Thoracic aorta (tissue), 2 donors: ENCODE data around the gene SLC6A1. TPM values are rescaled to one million over a fixed set of nuclear protein-coding genes. Genes with fewer than 3 reads are reported as not detected.

Experiments
- ATAC-seq: fragments of 150-250 bp; one replicate; pipeline ENCODE4 v1.8.0; 2017; ENCODE audit warnings: low read depth; ENCODE audit not compliant: insufficient number of reproducible peaks, low FRiP score
- DNase-seq: peaks from one replicate; pipeline ENCODE4 v3.0.0-alpha.2; 2020; ENCODE audit warnings: low spot score
- H3K27ac ChIP-seq, 2 donors: fragments of 200-600 bp; sonication (generic); 1 replicate in 1 of 2; 2 replicates in 1 of 2; pipeline ENCODE4 v1.5.1; 2016; ENCODE audit warnings: mild to moderate bottlenecking in 2 of 2, moderate library complexity in 2 of 2
- H3K27me3 ChIP-seq: fragments of 200-600 bp; sonication (generic); replicated peaks from 2 replicates; pipeline ENCODE4 v1.6.0; 2016; ENCODE audit warnings: mild to moderate bottlenecking; ENCODE audit not compliant: insufficient read depth
- H3K36me3 ChIP-seq: fragments of 200-600 bp; sonication (generic); one replicate; pipeline ENCODE4 v1.5.1; 2016
- H3K4me1 ChIP-seq, 2 donors: fragments of 200-600 bp; sonication (generic); 1 replicate in 1 of 2; 2 replicates in 1 of 2; pipeline versions ENCODE4 v1.5.1 to v1.6.0; 2016; ENCODE audit warnings: low read depth in 2 of 2, mild to moderate bottlenecking in 1 of 2; ENCODE audit not compliant: control insufficient read depth in 1 of 2
- H3K4me3 ChIP-seq: fragments of 200-600 bp; sonication (generic); 2 replicates; pipeline ENCODE4 v1.5.1; 2016; ENCODE audit warnings: mild to moderate bottlenecking
- H3K9me3 ChIP-seq: fragments of 200-600 bp; sonication (generic); 2 replicates; pipeline ENCODE4 v1.5.1; 2016
- total RNA-seq, 2 donors: library from RNA; depleted of rRNA; stranded (reverse); fragments of >200 nt; gene quantifications; one replicate each; pipeline versions ENCODE4 v1.1.0 to v1.2.3, GENCODE V29; 2016
- TF ChIP-seq, protein P1 (sequence below): fragments of 200-600 bp; sonication (generic); IDR thresholded peaks from one replicate; pipeline ENCODE4 v1.5.1; 2019; ENCODE audit warnings: antibody characterized with exemption

Gene SLC6A1
- total RNA-seq, 2 donors from 2014 or later, result 1.2 to 4.6 TPM

GRCh38 chr3:10949197-10949596 is 43.4 kb upstream of the SLC6A1 start:
- DNase-seq (no peak), ATAC-seq (no peak)
- H3K9me3 ChIP-seq, result no peaks in the 10 kb centered on the region
- no peaks in the 10 kb centered on the region for H3K36me3 ChIP-seq
- no peak overlapping the region for H3K27ac ChIP-seq
- H3K27me3 ChIP-seq, result no peaks in the 10 kb centered on the region
- TF ChIP-seq, protein P1, sequence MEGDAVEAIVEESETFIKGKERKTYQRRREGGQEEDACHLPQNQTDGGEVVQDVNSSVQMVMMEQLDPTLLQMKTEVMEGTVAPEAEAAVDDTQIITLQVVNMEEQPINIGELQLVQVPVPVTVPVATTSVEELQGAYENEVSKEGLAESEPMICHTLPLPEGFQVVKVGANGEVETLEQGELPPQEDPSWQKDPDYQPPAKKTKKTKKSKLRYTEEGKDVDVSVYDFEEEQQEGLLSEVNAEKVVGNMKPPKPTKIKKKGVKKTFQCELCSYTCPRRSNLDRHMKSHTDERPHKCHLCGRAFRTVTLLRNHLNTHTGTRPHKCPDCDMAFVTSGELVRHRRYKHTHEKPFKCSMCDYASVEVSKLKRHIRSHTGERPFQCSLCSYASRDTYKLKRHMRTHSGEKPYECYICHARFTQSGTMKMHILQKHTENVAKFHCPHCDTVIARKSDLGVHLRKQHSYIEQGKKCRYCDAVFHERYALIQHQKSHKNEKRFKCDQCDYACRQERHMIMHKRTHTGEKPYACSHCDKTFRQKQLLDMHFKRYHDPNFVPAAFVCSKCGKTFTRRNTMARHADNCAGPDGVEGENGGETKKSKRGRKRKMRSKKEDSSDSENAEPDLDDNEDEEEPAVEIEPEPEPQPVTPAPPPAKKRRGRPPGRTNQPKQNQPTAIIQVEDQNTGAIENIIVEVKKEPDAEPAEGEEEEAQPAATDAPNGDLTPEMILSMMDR, result no peak
- no peak overlapping the region for H3K4me3 ChIP-seq
- peaks cover 0 to 10% of the 10 kb centered on the region in 2 donors for H3K4me1 ChIP-seq

- DNase-seq (no peak), ATAC-seq (no peak)
- H3K27ac ChIP-seq, result no peak overlapping the region
- no peak overlapping the region for H3K4me3 ChIP-seq
- TF ChIP-seq, protein P1, result peak; percentile 41
- H3K27me3 ChIP-seq, result no peaks in the 10 kb centered on the region
- H3K36me3 ChIP-seq, result no peaks in the 10 kb centered on the region
- no peaks in the 10 kb centered on the region for H3K9me3 ChIP-seq
- peaks cover 0 to 10% of the 10 kb centered on the region in 2 donors for H3K4me1 ChIP-seq
These were observed 41.9 kb upstream of the SLC6A1 start for GRCh38 chr3:10950476-10951294.

- Histone ChIP-seq H3K27ac (no peak overlapping the region), H3K4me3 (no peak overlapping the region), H3K36me3 (no peaks in the 10 kb centered on the region), H3K27me3 (no peaks in the 10 kb centered on the region), H3K9me3 (no peaks in the 10 kb centered on the region), H3K4me1 (peaks cover 0 to 14% of the 10 kb centered on the region in 2 donors)
- DNase-seq (no peak), ATAC-seq (no peak)
- TF ChIP-seq, protein P1, result no peak
These were observed 41.1 kb upstream of the SLC6A1 start for GRCh38 chr3:10951295-10951926.

- Histone ChIP-seq H3K4me1 (peaks cover 0 to 18% of the 10 kb centered on the region in 2 donors), H3K4me3 (no peak overlapping the region), H3K27me3 (no peaks in the 10 kb centered on the region), H3K36me3 (no peaks in the 10 kb centered on the region), H3K9me3 (no peaks in the 10 kb centered on the region), H3K27ac (no peak overlapping the region)
- DNase-seq (no peak), ATAC-seq (no peak)
- TF ChIP-seq, protein P1, result no peak
These were observed 40.0 kb upstream of the SLC6A1 start for GRCh38 chr3:10952525-10952924.

GRCh38 chr3:10954740-10955139 is 37.8 kb upstream of the SLC6A1 start:
- no peak for DNase-seq
- no peaks in the 10 kb centered on the region for H3K9me3 ChIP-seq
- no peak for ATAC-seq
- TF ChIP-seq, protein P1, result no peak
- no peaks in the 10 kb centered on the region for H3K27me3 ChIP-seq
- peaks cover 0 to 18% of the 10 kb centered on the region in 2 donors for H3K4me1 ChIP-seq
- H3K4me3 ChIP-seq, result no peak overlapping the region
- no peak overlapping the region for H3K27ac ChIP-seq
- no peaks in the 10 kb centered on the region for H3K36me3 ChIP-seq
